ENCODE data around the gene IRS4.

DNA sequence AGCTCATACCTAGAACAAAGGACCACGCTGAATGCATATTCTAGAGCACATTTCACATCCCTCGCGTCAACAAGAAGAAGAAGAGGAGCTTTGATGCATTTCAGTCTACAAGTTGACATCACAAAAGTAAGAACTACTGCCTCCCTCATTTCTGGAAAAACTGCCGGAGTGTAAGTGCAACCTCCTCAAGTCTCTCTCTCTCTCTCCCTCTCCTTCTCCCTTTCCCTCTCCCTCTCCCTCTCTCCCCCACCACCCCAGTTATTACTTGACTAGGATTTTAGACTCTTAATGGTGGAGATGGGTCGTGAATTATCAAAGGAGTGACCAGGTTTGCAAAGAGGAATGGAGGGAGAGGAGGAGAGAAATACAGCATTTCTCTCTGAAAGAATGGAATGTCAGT, 1.4 kb upstream of the IRS4 start:
- TF ChIP-seq, protein P1, sequence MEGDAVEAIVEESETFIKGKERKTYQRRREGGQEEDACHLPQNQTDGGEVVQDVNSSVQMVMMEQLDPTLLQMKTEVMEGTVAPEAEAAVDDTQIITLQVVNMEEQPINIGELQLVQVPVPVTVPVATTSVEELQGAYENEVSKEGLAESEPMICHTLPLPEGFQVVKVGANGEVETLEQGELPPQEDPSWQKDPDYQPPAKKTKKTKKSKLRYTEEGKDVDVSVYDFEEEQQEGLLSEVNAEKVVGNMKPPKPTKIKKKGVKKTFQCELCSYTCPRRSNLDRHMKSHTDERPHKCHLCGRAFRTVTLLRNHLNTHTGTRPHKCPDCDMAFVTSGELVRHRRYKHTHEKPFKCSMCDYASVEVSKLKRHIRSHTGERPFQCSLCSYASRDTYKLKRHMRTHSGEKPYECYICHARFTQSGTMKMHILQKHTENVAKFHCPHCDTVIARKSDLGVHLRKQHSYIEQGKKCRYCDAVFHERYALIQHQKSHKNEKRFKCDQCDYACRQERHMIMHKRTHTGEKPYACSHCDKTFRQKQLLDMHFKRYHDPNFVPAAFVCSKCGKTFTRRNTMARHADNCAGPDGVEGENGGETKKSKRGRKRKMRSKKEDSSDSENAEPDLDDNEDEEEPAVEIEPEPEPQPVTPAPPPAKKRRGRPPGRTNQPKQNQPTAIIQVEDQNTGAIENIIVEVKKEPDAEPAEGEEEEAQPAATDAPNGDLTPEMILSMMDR (IDR thresholded peaks at IDR 0.05; ENCODE audit: low read length), result no peak
- no peak for TF ChIP-seq EZH2 (IDR thresholded peaks at IDR 0.05; ENCODE audit: borderline replicate concordance, low read length)

Data from OCI-LY1 (cell line).